Fibroblast of lung (primary cell): ENCODE measurements around the gene CFAP119.

Experiments used
- EZH2 ChIP-seq: IDR thresholded peaks from 2 replicates; pipeline ENCODE4 v1.5.1; 2012; ENCODE audit warnings: low read length, control low read depth, mild to moderate bottlenecking; ENCODE audit errors: missing control alignments
- TF ChIP-seq, protein P1 (sequence below), 2 donors: IDR thresholded peaks in 1 of 2; conservative IDR thresholded peaks in 1 of 2; 1 replicate in 1 of 2; 2 replicates in 1 of 2; pipeline ENCODE4 v1.5.1; 2011 to 2012; ENCODE audit warnings: low read length in 2 of 2, control low read depth in 1 of 2, inconsistent platforms in 1 of 2, low read depth in 1 of 2, mild to moderate bottlenecking in 1 of 2

DNA sequence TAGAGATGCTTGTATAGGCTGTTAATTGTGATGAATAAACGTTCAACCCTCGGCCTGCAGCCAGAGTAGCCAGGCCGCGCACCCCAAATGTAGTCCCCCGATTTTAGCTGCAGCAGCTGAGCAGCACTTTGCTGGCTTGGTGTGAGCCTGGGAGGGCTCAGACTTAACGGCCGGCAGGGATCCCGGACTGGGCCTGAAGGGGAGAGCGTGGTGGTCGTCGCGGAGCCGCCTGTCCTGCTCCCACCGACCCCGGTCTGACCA lies 13.2 kb upstream of the CFAP119 start:
- no peak for TF ChIP-seq EZH2
- TF ChIP-seq, protein P1, sequence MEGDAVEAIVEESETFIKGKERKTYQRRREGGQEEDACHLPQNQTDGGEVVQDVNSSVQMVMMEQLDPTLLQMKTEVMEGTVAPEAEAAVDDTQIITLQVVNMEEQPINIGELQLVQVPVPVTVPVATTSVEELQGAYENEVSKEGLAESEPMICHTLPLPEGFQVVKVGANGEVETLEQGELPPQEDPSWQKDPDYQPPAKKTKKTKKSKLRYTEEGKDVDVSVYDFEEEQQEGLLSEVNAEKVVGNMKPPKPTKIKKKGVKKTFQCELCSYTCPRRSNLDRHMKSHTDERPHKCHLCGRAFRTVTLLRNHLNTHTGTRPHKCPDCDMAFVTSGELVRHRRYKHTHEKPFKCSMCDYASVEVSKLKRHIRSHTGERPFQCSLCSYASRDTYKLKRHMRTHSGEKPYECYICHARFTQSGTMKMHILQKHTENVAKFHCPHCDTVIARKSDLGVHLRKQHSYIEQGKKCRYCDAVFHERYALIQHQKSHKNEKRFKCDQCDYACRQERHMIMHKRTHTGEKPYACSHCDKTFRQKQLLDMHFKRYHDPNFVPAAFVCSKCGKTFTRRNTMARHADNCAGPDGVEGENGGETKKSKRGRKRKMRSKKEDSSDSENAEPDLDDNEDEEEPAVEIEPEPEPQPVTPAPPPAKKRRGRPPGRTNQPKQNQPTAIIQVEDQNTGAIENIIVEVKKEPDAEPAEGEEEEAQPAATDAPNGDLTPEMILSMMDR (conservative IDR thresholded peaks at IDR 0.05 in 1 of 2, IDR thresholded peaks at IDR 0.05 in 1 of 2; ENCODE audit: low read depth in 1 of 2, low read length in 2 of 2): no peak
